ENCODE results near the gene ANKRD13B. TPM values are rescaled to one million over a fixed set of nuclear protein-coding genes. Genes with fewer than 3 reads are reported as not detected.

ANKRD13B gene
- total and polyA plus RNA-seq, 2 of the 13 experiments (the other 11 are each of a cell fraction or from before 2014, with no cell fraction given) = 1.7 to 1.8 TPM

- FAIRE-seq = no peak
Measured at GRCh38 chr17:29582772-29583171, 10.2 kb upstream of the ANKRD13B start.

More at GRCh38 chr17:29582772-29583171, 10.2 kb upstream of the ANKRD13B start:
- Histone ChIP-seq H3K4me2 (ENCODE audit: low read depth, low read length) (no peak overlapping the region), H3K27me3 (ENCODE audit: control insufficient read depth in 1 of 2, insufficient read depth in 2 of 2, low read length in 2 of 2) (no peaks in the 10 kb centered on the region), H3K4me3 (replicated peaks in 1 of 3; ENCODE audit: insufficient read depth in 1 of 3, low read depth in 2 of 3, low read length in 3 of 3) (no peak overlapping the region), H2AFZ (ENCODE audit: low read length) (no peak overlapping the region), H3K4me1 (ENCODE audit: insufficient read depth, low read length) (peaks cover 25% of the 10 kb centered on the region), H4K20me1 (ENCODE audit: insufficient read depth, low read length) (peaks cover 5% of the 10 kb centered on the region; the same call in 1 of the 2 replicates), H3K9me3 (ENCODE audit: low read length) (no peaks in the 10 kb centered on the region), H3K79me2 (ENCODE audit: insufficient read depth, low read length) (peaks cover 12% of the 10 kb centered on the region), H3K36me3 (replicated peaks in 1 of 2; ENCODE audit: control insufficient read depth in 1 of 2, insufficient read depth in 2 of 2, low read length in 2 of 2) (peaks cover 6 to 7% of the 10 kb centered on the region in 2 experiments; a peak in 4 of 5 replicates), H3K9ac (ENCODE audit: insufficient read depth, low read depth, low read length) (no peak overlapping the region), H3K27ac (ENCODE audit: extremely low read length, insufficient read depth, low read length) (no peak overlapping the region)
- in situ Hi-C loops (cut with HindIII; ENCODE audit: extremely low pct_ligation_motif_present, low pct_unique_long_range_greater_than_20kb) (loop anchor here (5.0 kb wide), 1 partner anchor 35 kb away; no protein-coding TSS in a partner anchor), intact Hi-C loops (cut with micrococcal nuclease; ENCODE audit: unreplicated experiment) (no loop called here)
- WGBS (ENCODE audit: low lambda C conversion rate) = 94% methylated on average over 7 of the region's 13 CpGs
- POLR2A ChIA-PET = no interaction called here
- no peak for DNase-seq (ENCODE audit: low spot score)
- no peak for ATAC-seq
- TF ChIP-seq, protein P1, sequence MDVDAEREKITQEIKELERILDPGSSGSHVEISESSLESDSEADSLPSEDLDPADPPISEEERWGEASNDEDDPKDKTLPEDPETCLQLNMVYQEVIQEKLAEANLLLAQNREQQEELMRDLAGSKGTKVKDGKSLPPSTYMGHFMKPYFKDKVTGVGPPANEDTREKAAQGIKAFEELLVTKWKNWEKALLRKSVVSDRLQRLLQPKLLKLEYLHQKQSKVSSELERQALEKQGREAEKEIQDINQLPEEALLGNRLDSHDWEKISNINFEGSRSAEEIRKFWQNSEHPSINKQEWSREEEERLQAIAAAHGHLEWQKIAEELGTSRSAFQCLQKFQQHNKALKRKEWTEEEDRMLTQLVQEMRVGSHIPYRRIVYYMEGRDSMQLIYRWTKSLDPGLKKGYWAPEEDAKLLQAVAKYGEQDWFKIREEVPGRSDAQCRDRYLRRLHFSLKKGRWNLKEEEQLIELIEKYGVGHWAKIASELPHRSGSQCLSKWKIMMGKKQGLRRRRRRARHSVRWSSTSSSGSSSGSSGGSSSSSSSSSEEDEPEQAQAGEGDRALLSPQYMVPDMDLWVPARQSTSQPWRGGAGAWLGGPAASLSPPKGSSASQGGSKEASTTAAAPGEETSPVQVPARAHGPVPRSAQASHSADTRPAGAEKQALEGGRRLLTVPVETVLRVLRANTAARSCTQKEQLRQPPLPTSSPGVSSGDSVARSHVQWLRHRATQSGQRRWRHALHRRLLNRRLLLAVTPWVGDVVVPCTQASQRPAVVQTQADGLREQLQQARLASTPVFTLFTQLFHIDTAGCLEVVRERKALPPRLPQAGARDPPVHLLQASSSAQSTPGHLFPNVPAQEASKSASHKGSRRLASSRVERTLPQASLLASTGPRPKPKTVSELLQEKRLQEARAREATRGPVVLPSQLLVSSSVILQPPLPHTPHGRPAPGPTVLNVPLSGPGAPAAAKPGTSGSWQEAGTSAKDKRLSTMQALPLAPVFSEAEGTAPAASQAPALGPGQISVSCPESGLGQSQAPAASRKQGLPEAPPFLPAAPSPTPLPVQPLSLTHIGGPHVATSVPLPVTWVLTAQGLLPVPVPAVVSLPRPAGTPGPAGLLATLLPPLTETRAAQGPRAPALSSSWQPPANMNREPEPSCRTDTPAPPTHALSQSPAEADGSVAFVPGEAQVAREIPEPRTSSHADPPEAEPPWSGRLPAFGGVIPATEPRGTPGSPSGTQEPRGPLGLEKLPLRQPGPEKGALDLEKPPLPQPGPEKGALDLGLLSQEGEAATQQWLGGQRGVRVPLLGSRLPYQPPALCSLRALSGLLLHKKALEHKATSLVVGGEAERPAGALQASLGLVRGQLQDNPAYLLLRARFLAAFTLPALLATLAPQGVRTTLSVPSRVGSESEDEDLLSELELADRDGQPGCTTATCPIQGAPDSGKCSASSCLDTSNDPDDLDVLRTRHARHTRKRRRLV (CRISPR knock-in tag; IDR thresholded peaks at IDR 0.05) = no peak
- TF ChIP-seq ZNF503 (CRISPR knock-in tag; IDR thresholded peaks at IDR 0.05) = no peak
- TF ChIP-seq SP4 (CRISPR knock-in tag; IDR thresholded peaks at IDR 0.05) = no peak
- TF ChIP-seq SETDB1 (CRISPR knock-in tag; IDR thresholded peaks at IDR 0.05; ENCODE audit: borderline replicate concordance) = no peak
- no peak for TF ChIP-seq STAT6 (CRISPR knock-in tag; IDR thresholded peaks at IDR 0.05; ENCODE audit: borderline replicate concordance)
- no peak for TF ChIP-seq ETS1 (CRISPR knock-in tag; IDR thresholded peaks at IDR 0.05)
- no peak for TF ChIP-seq AHR (CRISPR knock-in tag; IDR thresholded peaks at IDR 0.05)
- no peak for TF ChIP-seq FOXJ3 (CRISPR knock-in tag; IDR thresholded peaks at IDR 0.05; ENCODE audit: borderline replicate concordance)
- TF ChIP-seq ZNF563 (CRISPR knock-in tag; IDR thresholded peaks at IDR 0.05) = no peak
- no peak for TF ChIP-seq ASH2L (IDR thresholded peaks at IDR 0.05; ENCODE audit: insufficient read length, low read depth, low read length)
- TF ChIP-seq ZC3H4 (CRISPR knock-in tag; IDR thresholded peaks at IDR 0.05; ENCODE audit: borderline replicate concordance) = no peak
- TF ChIP-seq ZNF274 (CRISPR knock-in tag; IDR thresholded peaks at IDR 0.05) = no peak
- no peak for TF ChIP-seq HMGA1 (CRISPR knock-in tag; conservative IDR thresholded peaks at IDR 0.05)
- BruUV-seq (replicated peaks) = no TSS peak
- CTCF ChIA-PET (ENCODE audit: low intra/inter-chr PET ratio, low total read pairs) = interaction anchor here (0.6 kb wide), 1 partner anchor 9 kb away, joined by 3 read pairs; no protein-coding TSS in a partner anchor

Measured in HepG2 (cell line).